Ishikawa (cell line): ENCODE results near the gene DUSP9.
A peak's percentile ranks its signal among the peaks of the same experiment; 100 is the strongest.

Experiments
- CEBPB ChIP-seq: IDR thresholded peaks from 2 replicates; pipeline ENCODE4 v1.6.1; 2012
- CREB1 ChIP-seq: IDR thresholded peaks from 2 replicates; pipeline ENCODE4 v1.6.1; 2012; ENCODE audit warnings: low read depth
- EGR1 ChIP-seq: IDR thresholded peaks from 2 replicates; pipeline ENCODE4 v1.6.1; 2012
- EP300 ChIP-seq: IDR thresholded peaks from 2 replicates; pipeline ENCODE4 v1.6.1; 2012; ENCODE audit warnings: borderline replicate concordance
- FOXM1 ChIP-seq: IDR thresholded peaks from 2 replicates; pipeline ENCODE4 v1.6.1; 2012; ENCODE audit warnings: low read depth, borderline replicate concordance
- MAX ChIP-seq: IDR thresholded peaks from 2 replicates; pipeline ENCODE4 v1.6.1; 2012
- NFIC ChIP-seq: IDR thresholded peaks from 2 replicates; pipeline ENCODE4 v1.6.1; 2012
- RAD21 ChIP-seq: IDR thresholded peaks from 2 replicates; pipeline ENCODE4 v1.6.1; 2012; ENCODE audit warnings: low read depth
- REST ChIP-seq: IDR thresholded peaks from 2 replicates; pipeline ENCODE4 v1.6.1; 2012; ENCODE audit warnings: low read depth, mild to moderate bottlenecking
- TAF1 ChIP-seq: IDR thresholded peaks from 2 replicates; pipeline ENCODE4 v1.6.1; 2012; ENCODE audit warnings: low read depth, mild to moderate bottlenecking
- TCF12 ChIP-seq: IDR thresholded peaks from 2 replicates; pipeline ENCODE4 v1.6.1; 2012; ENCODE audit warnings: low read depth
- TEAD4 ChIP-seq: IDR thresholded peaks from 2 replicates; pipeline ENCODE4 v1.6.1; 2012
- USF1 ChIP-seq: IDR thresholded peaks from 2 replicates; pipeline ENCODE4 v1.6.1; 2012
- YY1 ChIP-seq: IDR thresholded peaks from 2 replicates; pipeline ENCODE4 v1.6.1; 2012; ENCODE audit warnings: low read depth
- ZBTB7A ChIP-seq: IDR thresholded peaks from 2 replicates; pipeline ENCODE4 v1.6.1; 2012; ENCODE audit warnings: low read depth

DUSP9 gene

GRCh38 chrX:153687121-153688039, 40.4 kb downstream of the DUSP9 start, which contains the start of gene SLC6A8:
Gene SLC6A8, plus strand, starts transcription at chrX:153687926. Its CDS starts 649 bp downstream, at chrX:153688575.
- TF ChIP-seq ZBTB7A (no peak), RAD21 (peak; percentile 7; the same call in 1 of the 2 replicates)

GRCh38 chrX:153688071-153688470, 41.1 kb downstream of the DUSP9 start:
- TF ChIP-seq TEAD4, result no peak

GRCh38 chrX:153688506-153688905, 41.5 kb downstream of the DUSP9 start:
- TF ChIP-seq FOXM1, result no peak
- TF ChIP-seq EP300, result no peak
- TF ChIP-seq TCF12, result no peak
- TF ChIP-seq NFIC, result no peak
- no peak for TF ChIP-seq TAF1
- TF ChIP-seq TEAD4, result no peak
- no peak for TF ChIP-seq MAX

- TF ChIP-seq ZBTB7A (no peak), NFIC (no peak), REST (no peak), TAF1 (no peak), MAX (no peak), FOXM1 (no peak), EGR1 (no peak), YY1 (no peak), USF1 (no peak), EP300 (no peak), TEAD4 (no peak), RAD21 (no peak), CEBPB (no peak)
Measured at GRCh38 chrX:153688911-153689590, 42.0 kb downstream of the DUSP9 start.

- TF ChIP-seq YY1 (no peak), NFIC (no peak)
Measured at GRCh38 chrX:153689654-153690465, 42.9 kb downstream of the DUSP9 start.

- no peak for TF ChIP-seq REST
- TF ChIP-seq YY1, result no peak
- no peak for TF ChIP-seq USF1
- no peak for TF ChIP-seq ZBTB7A
- TF ChIP-seq NFIC, result no peak
- no peak for TF ChIP-seq CEBPB
- no peak for TF ChIP-seq MAX
- no peak for TF ChIP-seq FOXM1
- no peak for TF ChIP-seq TAF1
- TF ChIP-seq EP300, result no peak
- TF ChIP-seq TCF12, result no peak
- no peak for TF ChIP-seq RAD21
- no peak for TF ChIP-seq EGR1
- TF ChIP-seq CREB1, result no peak
- TF ChIP-seq TEAD4, result no peak
Measured at GRCh38 chrX:153690466-153690865, 43.5 kb downstream of the DUSP9 start.
